GM04503 (cell line): Measurements from ENCODE around the gene PDIA2.

Experiments used
- DNase-seq: peaks from one replicate; pipeline ENCODE4 v3.0.0-alpha.2; 2012; ENCODE audit warnings: low read depth

PDIA2 gene

DNA sequence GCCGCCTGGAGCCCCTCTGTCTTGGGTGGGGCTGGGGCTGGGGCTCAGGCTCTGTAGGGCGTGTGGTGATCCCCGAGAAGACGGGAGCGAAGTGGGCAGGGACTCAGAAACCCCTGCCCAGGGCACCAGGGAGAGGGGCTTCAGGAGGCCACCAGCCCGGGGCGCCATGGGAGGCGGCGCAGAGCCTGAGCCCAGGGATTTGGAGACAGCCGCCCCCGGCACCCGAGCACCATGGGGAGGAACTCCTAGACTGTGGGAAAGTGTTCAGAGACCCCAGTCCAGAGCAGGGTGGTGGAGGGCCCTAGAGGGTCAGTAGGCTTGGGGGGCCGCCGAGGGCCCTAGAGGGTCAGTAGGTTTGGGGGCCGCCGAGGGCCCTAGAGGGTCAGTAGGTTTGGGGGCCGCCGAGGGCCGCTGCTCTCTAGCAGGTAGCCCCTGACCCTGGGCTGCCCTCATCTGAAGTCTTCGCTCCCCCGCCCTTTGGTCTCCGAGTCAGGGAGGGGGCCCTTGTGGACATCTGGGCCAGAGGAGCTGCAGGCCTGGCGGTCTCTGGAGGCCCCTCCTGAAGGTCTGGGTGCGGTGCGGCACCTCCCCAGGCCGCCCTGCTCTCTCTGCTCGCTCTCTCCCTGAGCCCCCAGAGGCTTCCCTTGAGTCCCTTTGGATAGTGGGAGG lies 1.8 kb upstream of the PDIA2 start:
- no peak for DNase-seq

DNA sequence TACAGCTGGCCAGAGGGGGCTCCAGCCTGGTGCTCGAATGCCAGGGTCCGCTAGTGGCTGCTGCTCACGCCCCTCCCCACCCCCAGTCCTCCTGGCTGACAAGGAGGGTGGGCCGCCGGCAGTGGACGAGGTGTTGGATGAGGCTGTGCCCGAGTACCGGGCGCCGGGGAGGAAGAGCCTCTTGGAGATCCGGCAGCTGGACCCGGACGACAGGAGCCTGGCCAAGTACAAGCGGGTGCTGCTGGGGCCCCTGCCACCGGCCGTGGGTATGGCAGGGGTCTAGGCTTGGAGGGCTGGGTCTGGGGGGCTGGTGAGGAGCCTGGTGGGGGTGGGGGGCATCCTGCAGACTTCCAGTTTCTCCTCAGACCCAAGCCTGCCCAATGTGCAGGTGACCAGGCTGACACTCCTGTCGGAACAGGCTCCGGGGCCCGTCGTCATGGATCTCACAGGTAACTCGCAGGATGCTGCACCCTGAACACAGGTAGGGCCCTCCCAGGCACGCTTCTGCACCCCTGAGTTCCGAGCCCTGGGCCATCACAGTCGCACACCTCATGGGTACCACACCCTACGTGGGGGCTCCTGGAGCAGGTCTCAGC lies 1.2 kb upstream of the PDIA2 start:
- DNase-seq = no peak

DNA sequence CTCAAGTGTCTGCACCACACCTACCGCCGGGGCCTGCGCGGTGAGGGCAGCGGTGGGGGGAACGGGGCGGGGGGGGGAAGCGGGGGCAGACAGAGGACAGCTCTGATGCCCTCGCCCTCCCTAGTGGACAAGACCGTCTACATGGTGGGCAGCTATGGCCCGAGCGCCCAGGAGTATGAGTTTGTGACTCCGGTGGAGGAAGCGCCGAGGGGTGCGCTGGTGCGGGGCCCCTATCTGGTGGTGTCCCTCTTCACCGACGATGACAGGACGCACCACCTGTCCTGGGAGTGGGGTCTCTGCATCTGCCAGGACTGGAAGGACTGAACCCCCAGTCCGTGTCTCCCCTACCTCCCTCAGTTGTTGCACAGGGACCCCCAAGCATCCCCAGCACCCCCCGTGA lies 473 bp upstream of the PDIA2 start:
- DNase-seq = no peak

- no peak for DNase-seq
Measured at GRCh38 chr16:284204-285120, 1.5 kb downstream of the PDIA2 start.

DNA sequence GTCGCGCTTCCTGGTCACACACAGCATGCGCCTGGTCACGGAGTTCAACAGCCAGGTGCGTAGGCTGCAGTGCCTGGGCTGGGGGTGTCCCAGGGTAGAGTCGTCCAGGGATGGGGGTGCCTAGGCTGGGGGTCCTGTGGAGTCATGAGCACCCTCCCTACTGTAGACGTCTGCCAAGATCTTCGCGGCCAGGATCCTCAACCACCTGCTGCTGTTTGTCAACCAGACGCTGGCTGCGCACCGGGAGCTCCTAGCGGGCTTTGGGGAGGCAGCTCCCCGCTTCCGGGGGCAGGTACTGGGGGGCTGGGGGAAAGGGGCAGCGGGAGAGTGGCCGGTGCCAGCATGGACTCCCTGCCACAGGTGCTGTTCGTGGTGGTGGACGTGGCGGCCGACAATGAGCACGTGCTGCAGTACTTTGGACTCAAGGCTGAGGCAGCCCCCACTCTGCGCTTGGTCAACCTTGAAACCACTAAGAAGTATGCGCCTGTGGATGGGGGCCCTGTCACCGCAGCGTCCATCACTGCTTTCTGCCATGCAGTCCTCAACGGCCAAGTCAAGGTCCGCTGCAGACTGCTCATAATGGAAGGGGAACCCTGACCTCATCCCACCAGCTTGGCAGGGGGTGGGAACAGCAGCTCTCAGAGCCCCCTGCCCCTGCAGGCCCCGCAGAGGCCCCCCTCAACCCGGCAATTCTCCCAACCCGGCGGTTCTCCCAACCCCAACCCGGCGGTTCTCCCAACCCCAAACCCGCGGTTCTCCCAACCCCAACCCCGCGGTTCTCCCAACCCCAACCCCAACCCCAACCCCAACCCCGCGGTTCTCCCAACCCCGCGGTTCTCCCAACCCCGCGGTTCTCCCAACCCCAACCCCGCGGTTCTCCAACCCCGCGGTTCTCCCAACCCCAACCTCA lies 2.4 kb downstream of the PDIA2 start:
- DNase-seq = no peak

GRCh38 chr16:286491-287297 lies 3.7 kb downstream of the PDIA2 start:
- DNase-seq = no peak

- no peak for DNase-seq
Measured at GRCh38 chr16:287298-287811, 4.4 kb downstream of the PDIA2 start.

DNA sequence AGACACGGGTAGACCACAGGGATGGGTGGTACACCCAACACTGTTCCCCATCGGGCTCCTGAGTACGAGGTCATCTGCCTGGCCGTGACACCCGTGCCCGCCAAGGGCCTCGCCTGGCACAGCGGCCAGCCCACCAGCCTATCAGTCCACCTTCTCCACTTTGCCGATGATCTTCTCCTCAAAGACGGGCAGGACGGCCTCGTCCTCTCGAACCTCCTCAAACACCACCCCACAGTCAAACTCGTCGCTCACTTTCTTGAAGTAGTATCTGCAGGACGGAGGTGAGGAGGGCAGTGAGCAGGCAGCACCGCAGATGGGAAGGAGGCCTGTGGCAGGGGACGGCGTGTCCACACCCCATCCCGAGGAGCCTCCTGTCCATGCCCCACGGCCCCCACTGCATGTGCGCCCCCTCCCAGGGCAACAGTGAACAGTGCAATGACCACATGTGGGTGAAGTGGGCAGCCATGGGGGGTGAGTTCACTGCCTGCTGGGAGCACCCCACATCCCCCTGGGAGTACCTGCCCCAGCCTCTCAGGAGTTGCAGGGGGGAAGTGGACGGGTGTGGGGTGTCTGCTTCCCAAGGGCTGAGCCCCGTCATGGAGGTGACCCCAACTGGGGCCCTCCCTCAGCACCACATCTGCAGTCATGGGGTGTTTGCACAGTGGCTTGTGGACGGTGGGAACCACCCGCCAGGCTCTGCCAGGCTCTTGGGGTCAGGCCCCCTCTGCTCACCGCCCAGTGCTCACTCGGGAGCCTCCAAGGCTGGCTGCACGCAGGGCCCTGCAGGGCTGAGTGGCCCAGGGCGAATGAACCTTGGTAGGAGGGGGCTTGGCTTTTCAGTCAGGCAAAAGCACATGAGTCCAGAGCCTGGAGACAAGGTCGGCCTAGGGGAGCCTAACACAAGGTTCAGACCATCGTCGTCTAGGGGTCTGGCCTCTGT lies 5.3 kb downstream of the PDIA2 start:
- no peak for DNase-seq

DNA sequence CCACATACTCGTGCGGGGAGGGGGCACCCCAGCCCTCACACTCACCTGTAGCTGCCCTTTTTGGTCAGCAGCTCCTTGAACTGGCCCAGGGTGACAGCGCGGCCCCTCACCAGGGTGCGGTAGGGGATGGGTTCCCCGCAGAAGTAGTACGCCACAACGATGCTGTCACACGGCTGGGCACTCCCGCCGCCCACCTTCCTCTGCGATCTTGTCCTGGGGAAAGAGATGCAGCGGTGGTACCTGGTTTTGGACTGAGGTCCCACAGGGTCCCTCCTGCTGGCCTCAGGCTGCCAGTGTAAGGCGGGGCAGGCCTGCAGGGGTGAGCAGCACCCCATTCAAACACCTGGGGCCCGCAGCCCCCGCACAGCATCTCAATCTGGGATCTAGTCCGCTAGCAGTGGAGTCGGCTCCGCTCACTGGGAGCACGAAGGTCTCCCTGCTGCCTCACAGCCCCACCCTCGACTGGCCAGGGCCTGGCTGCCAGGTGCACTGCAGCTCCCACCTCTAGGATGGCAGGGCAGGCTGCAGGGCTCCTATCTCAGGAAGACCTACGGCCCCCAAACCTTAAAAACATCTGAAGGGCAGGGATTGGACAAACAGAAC lies 6.5 kb downstream of the PDIA2 start:
- no peak for DNase-seq

- DNase-seq = no peak
Measured at GRCh38 chr16:290015-290680, 7.2 kb downstream of the PDIA2 start.

DNA sequence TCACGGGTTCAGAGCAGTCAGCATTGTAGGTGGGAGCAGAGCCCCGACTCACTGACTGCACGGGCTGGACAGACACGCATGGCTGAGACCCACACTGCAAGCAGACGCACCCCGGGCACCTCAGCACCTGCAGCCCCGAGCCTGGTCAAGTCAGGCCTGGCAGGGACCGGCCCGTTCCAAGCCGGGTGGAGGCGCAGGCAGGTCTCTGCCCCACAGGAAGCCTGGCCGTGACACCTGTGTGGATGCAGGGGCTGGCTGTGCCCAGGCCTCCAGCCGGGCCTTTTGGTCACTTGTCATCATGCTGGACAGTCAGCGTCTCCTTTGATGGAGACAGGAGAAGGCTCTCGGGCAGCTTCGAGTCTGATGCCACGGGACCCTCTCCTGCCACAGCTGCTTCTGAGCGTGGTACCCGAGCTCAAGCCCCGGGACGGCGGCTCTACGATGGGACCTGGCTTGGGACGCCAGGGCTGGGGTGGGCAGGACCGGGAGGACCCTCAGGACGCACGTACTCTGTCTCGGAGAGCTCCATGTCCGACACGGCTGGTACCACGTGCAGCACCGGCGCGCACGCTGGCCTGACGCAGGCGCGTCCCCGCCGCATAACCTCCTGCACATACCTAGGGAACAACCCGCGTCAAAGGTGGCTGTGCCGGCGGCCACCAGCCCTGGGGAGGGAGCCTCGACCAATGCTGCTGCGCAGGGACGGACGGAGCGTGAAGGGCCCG lies 7.9 kb downstream of the PDIA2 start:
- DNase-seq = no peak

GRCh38 chr16:291539-291938 lies 8.6 kb downstream of the PDIA2 start:
- no peak for DNase-seq

DNA sequence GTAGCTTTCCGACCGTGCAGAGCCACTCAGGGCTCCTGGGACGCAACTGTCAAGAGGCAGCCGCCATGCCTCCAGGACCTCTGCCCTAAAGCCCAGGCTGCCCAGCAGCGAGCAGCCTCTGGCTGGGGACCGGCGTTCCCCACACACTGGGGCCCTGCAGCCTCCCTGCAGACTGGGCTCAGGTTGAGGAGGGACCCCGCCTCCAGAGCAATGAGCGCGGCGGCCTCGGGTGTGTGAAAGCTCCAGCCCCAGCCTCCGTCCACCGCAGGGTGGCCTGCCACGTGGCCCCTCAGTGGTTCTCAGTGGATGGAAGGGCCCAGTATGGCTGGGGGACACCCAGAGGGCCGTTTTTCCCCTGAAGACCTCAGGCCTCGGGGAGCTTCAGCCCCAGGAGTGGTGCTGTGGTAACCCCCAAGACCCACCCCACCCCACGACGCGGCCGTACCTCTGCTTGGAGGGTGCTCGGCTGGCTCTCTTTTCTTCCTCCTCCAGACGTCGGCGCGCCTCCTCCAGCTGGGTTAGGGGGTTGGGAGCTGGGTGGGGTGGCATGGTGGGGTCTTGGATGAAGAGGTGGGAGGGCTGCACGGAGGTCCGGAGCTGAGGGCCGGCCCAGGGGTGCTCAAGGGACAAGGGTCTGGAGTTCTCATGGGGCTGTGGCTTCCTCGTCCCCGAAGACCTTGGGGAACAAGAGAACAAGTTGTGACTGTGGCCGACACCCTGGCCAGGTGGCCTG lies 10.2 kb downstream of the PDIA2 start:
- no peak for DNase-seq

GRCh38 chr16:296276-296675 lies 13.3 kb downstream of the PDIA2 start:
- DNase-seq = no peak

- DNase-seq = no peak
Measured at GRCh38 chr16:296806-297510, 14.0 kb downstream of the PDIA2 start.

GRCh38 chr16:297832-298231 lies 14.9 kb downstream of the PDIA2 start:
- no peak for DNase-seq

- no peak for DNase-seq
Measured at GRCh38 chr16:301235-301634, 18.3 kb downstream of the PDIA2 start.
